Astrocyte (in vitro differentiated cells and primary cell): ENCODE data around the gene CPNE4. TPM values are rescaled to one million over a fixed set of nuclear protein-coding genes. Genes with fewer than 3 reads are reported as not detected.
"Not testable (repeated sequence)": the region's sequence is repeated elsewhere in the genome, so short reads cannot be mapped to it uniquely, and the experiment has no call there.

ENCODE experiments used
- DNase-seq: peaks from one replicate; pipeline ENCODE4 v3.0.0-alpha.2; 2010; ENCODE audit warnings: low read depth
- FAIRE-seq: peaks from 2 replicates; lab custom pipeline; 2011; peaks lifted over from hg19 to GRCh38; lab: Jason Lieb, UNC
- H2AFZ ChIP-seq: 2 replicates; pipeline ENCODE4 v1.6.0; 2012; ENCODE audit warnings: low read depth, low read length, inconsistent platforms
- H3K27ac ChIP-seq: 2 replicates; pipeline ENCODE4 v1.5.1; 2011; ENCODE audit warnings: low read depth, low read length, inconsistent platforms
- H3K27me3 ChIP-seq: 2 replicates; pipeline ENCODE4 v1.6.0; 2011; ENCODE audit warnings: low read length, inconsistent platforms; ENCODE audit not compliant: insufficient read depth
- H3K36me3 ChIP-seq: 2 replicates; pipeline ENCODE4 v1.5.1; 2011; ENCODE audit warnings: low read length, inconsistent platforms; ENCODE audit not compliant: insufficient read depth
- H3K4me1 ChIP-seq: 2 replicates; pipeline ENCODE4 v1.5.1; 2011; ENCODE audit warnings: low read length, inconsistent platforms; ENCODE audit not compliant: insufficient read depth
- H3K4me2 ChIP-seq: 2 replicates; pipeline ENCODE4 v1.6.0; 2012; ENCODE audit warnings: low read length, inconsistent platforms
- H3K4me3 ChIP-seq: 2 replicates; pipeline ENCODE4 v1.5.1; 2011; ENCODE audit warnings: low read depth, mild to moderate bottlenecking, low read length, inconsistent platforms; ENCODE audit not compliant: insufficient read depth
- H3K79me2 ChIP-seq: 2 replicates; pipeline ENCODE4 v1.6.0; 2012; ENCODE audit warnings: mild to moderate bottlenecking, low read length, inconsistent platforms; ENCODE audit not compliant: insufficient read depth
- H3K9ac ChIP-seq: 2 replicates; pipeline ENCODE4 v1.6.0; 2012; ENCODE audit warnings: mild to moderate bottlenecking, low read length, inconsistent platforms
- H3K9me3 ChIP-seq: 2 replicates; pipeline ENCODE4 v1.5.1; 2012; ENCODE audit warnings: low read depth, mild to moderate bottlenecking, low read length, inconsistent platforms; ENCODE audit not compliant: insufficient read depth
- H4K20me1 ChIP-seq: 2 replicates; pipeline ENCODE4 v1.6.0; 2012; ENCODE audit warnings: low read length, inconsistent platforms; ENCODE audit not compliant: insufficient read depth
- H3K27ac Mint-ChIP-seq: one replicate; pipeline ENCODE4 v1.8.0; 2021; ENCODE audit warnings: mild to moderate bottlenecking, mixed read lengths; ENCODE audit not compliant: unreplicated experiment
- H3K27me3 Mint-ChIP-seq: one replicate; pipeline ENCODE4 v1.8.0; 2021; ENCODE audit warnings: low read depth, mixed read lengths; ENCODE audit not compliant: unreplicated experiment
- H3K36me3 Mint-ChIP-seq: one replicate; pipeline ENCODE4 v1.8.0; 2021; ENCODE audit warnings: low read depth, mixed read lengths; ENCODE audit not compliant: unreplicated experiment
- H3K4me1 Mint-ChIP-seq: one replicate; pipeline ENCODE4 v1.8.0; 2021; ENCODE audit warnings: low read depth, mixed read lengths; ENCODE audit not compliant: unreplicated experiment
- H3K4me3 Mint-ChIP-seq: one replicate; pipeline ENCODE4 v1.8.0; 2021; ENCODE audit warnings: mild to moderate bottlenecking, moderate library complexity, mixed read lengths; ENCODE audit not compliant: unreplicated experiment
- H3K9me3 Mint-ChIP-seq: one replicate; pipeline ENCODE4 v1.8.0; 2021; ENCODE audit warnings: mild to moderate bottlenecking, mixed read lengths; ENCODE audit not compliant: unreplicated experiment
- CTCF ChIP-seq: IDR thresholded peaks from 2 replicates; pipeline ENCODE4 v1.5.1; 2011; ENCODE audit warnings: low read depth, mild to moderate bottlenecking, inconsistent platforms, low read length, moderate library complexity; ENCODE audit not compliant: insufficient read depth
- EZH2 ChIP-seq: IDR thresholded peaks from 2 replicates; pipeline ENCODE4 v1.6.1; 2012; ENCODE audit warnings: mild to moderate bottlenecking, low read length, inconsistent platforms; ENCODE audit not compliant: insufficient read depth
- total RNA-seq: library from RNA; stranded (reverse); gene quantifications from 2 replicates; pipeline ENCODE4 v1.2.1, GENCODE V29; 2021

CPNE4 gene
- total RNA-seq, 1 donor from 2014 or later, result 0.68 TPM

- H3K27ac ChIP-seq, result no peak overlapping the region
- H3K9me3 Mint-ChIP-seq, result no peaks in the 10 kb centered on the region
- no peak overlapping the region for H3K4me2 ChIP-seq
- H3K4me3 Mint-ChIP-seq, result no peak overlapping the region
- no peak for DNase-seq
- H3K27me3 Mint-ChIP-seq, result no peaks in the 10 kb centered on the region
- no peaks in the 10 kb centered on the region for H3K27me3 ChIP-seq
- peaks cover 28% of the 10 kb centered on the region for H3K36me3 ChIP-seq
- H3K27ac Mint-ChIP-seq, result no peak overlapping the region
- FAIRE-seq, result no peak
- H3K79me2 ChIP-seq, result peaks cover 38% of the 10 kb centered on the region
- no peaks in the 10 kb centered on the region for H3K4me1 ChIP-seq
- no peak overlapping the region for H3K9ac ChIP-seq
- peaks cover 16% of the 10 kb centered on the region for H4K20me1 ChIP-seq
- no peak overlapping the region for H2AFZ ChIP-seq
- peaks cover 6% of the 10 kb centered on the region for H3K36me3 Mint-ChIP-seq
- no peak overlapping the region for H3K4me3 ChIP-seq
- no peaks in the 10 kb centered on the region for H3K9me3 ChIP-seq
- H3K4me1 Mint-ChIP-seq, result peaks cover 4% of the 10 kb centered on the region
- no peak for TF ChIP-seq CTCF
- no peak for TF ChIP-seq EZH2
Measured at GRCh38 chr3:131491084-131491483, 543.7 kb downstream of the CPNE4 start.

- peaks cover 15% of the 10 kb centered on the region for H3K4me1 Mint-ChIP-seq
- not testable (repeated sequence) for H3K9me3 Mint-ChIP-seq, H2AFZ ChIP-seq, H3K4me2 ChIP-seq, H3K27me3 ChIP-seq, H3K9me3 ChIP-seq, H3K27ac ChIP-seq, FAIRE-seq, H3K4me3 ChIP-seq, DNase-seq, H3K27ac Mint-ChIP-seq, H3K4me1 ChIP-seq, H3K9ac ChIP-seq, H3K27me3 Mint-ChIP-seq, H3K4me3 Mint-ChIP-seq, H3K36me3 Mint-ChIP-seq
- Histone ChIP-seq H4K20me1 (peaks cover 26% of the 10 kb centered on the region), H3K36me3 (peaks cover 16% of the 10 kb centered on the region), H3K79me2 (peaks cover 14% of the 10 kb centered on the region)
Measured at GRCh38 chr3:131486545-131486944, 548.3 kb downstream of the CPNE4 start.

- H3K36me3 ChIP-seq, result peaks cover 16% of the 10 kb centered on the region
- no peak for FAIRE-seq
- no peak overlapping the region for H3K27ac ChIP-seq
Measured at GRCh38 chr3:131485119-131485518, 549.7 kb downstream of the CPNE4 start.

More at GRCh38 chr3:131485119-131485518, 549.7 kb downstream of the CPNE4 start:
- peak; percentile 19 for DNase-seq
- no peaks in the 10 kb centered on the region for H3K9me3 ChIP-seq
- peak overlapping the region; percentile 84 for H3K27ac Mint-ChIP-seq
- H2AFZ ChIP-seq, result no peak overlapping the region
- H3K4me2 ChIP-seq, result no peak overlapping the region
- H3K4me1 ChIP-seq, result no peaks in the 10 kb centered on the region
- no peak overlapping the region for H3K4me3 ChIP-seq
- no peak overlapping the region for H3K9ac ChIP-seq
- H3K27me3 Mint-ChIP-seq, result no peaks in the 10 kb centered on the region
- H3K27me3 ChIP-seq, result no peaks in the 10 kb centered on the region
- H3K79me2 ChIP-seq, result peaks cover 10% of the 10 kb centered on the region
- peaks cover 17% of the 10 kb centered on the region for H4K20me1 ChIP-seq
- H3K9me3 Mint-ChIP-seq, result no peaks in the 10 kb centered on the region
- TF ChIP-seq CTCF, result no peak
- TF ChIP-seq EZH2, result no peak
- H3K4me1 Mint-ChIP-seq, result peaks cover 15% of the 10 kb centered on the region
- H3K4me3 Mint-ChIP-seq, result no peak overlapping the region
- peaks cover 5% of the 10 kb centered on the region for H3K36me3 Mint-ChIP-seq
